Prostate gland (tissue), 2 donors: ENCODE results near the gene ITGAD. TPM values are rescaled to one million over a fixed set of nuclear protein-coding genes. Genes with fewer than 3 reads are reported as not detected.

Experiments
- DNase-seq: peaks from one replicate; pipeline ENCODE4 v3.0.0-alpha.2; 2019; ENCODE audit warnings: low spot score
- H3K27ac ChIP-seq, 2 donors: fragments of 200-600 bp; sonication (generic); 2 replicates each; pipeline ENCODE4 v1.5.1; 2017 to 2019
- H3K27me3 ChIP-seq: fragments of 200-600 bp; sonication (generic); replicated peaks from 2 replicates; pipeline ENCODE4 v1.5.1; 2019; ENCODE audit not compliant: insufficient read depth
- H3K36me3 ChIP-seq, 2 donors: fragments of 200-600 bp; sonication (generic); 1 replicate in 1 of 2; 2 replicates in 1 of 2; pipeline versions ENCODE4 v1.5.1 to v1.8.1; 2017 to 2019
- H3K4me1 ChIP-seq: fragments of 200-600 bp; sonication (generic); replicated peaks from 2 replicates; pipeline ENCODE4 v1.5.1; 2019
- H3K4me3 ChIP-seq, 2 donors: fragments of 200-600 bp; sonication (generic); 2 replicates each; pipeline ENCODE4 v1.5.1; 2017 to 2019
- H3K9me3 ChIP-seq: fragments of 200-600 bp; sonication (generic); 2 replicates; pipeline ENCODE4 v1.5.1; 2017
- CTCF ChIP-seq, 4 experiments: fragments of 200-600 bp in 2 of 4; fragments of 450-650 bp in 2 of 4; sonication (generic) in 2 of 4; IDR thresholded peaks; 1 replicate in 3 of 4; 2 replicates in 1 of 4; pipeline ENCODE4 v1.5.1; 2016 to 2019; ENCODE audit warnings: antibody characterized with exemption in 4 of 4, mild to moderate bottlenecking in 2 of 4, moderate library complexity in 2 of 4
- POLR2A ChIP-seq: fragments of 450-650 bp; IDR thresholded peaks from one replicate; pipeline ENCODE4 v1.6.1; 2016; ENCODE audit warnings: antibody characterized with exemption, mild to moderate bottlenecking
- POLR2AphosphoS5 ChIP-seq: sonication (generic); formaldehyde crosslinking; IDR thresholded peaks from one replicate; pipeline ENCODE4 v1.6.1; 2017; ENCODE audit warnings: antibody characterized with exemption
- WGBS: methylation state at CpG from one replicate; pipeline ENCODE4 v1.1.5; 2018; 5-methylcytosine and 5-hydroxymethylcytosine counted together
- intact Hi-C: fragments of 100-400 bp; cut with DNase I; formaldehyde crosslinking; loops from one replicate; pipeline ENCODE4 v1.14.2; 2022
- total RNA-seq, 2 donors: library from RNA; depleted of rRNA; stranded (reverse); fragments of >200 nt; gene quantifications; one replicate each; pipeline ENCODE4 v1.1.0, GENCODE V29; 2016

The ITGAD gene
- total RNA-seq, 2 donors from 2014 or later = not detected

GRCh38 chr16:31400191-31400590, 7.1 kb downstream of the ITGAD start:
- 89% methylated on average over 2 of the region's 2 CpGs for WGBS
- no peaks in the 10 kb centered on the region for H3K36me3 ChIP-seq
- no peak overlapping the region for H3K4me3 ChIP-seq
- no peaks in the 10 kb centered on the region for H3K27me3 ChIP-seq
- intact Hi-C loops = no loop called here
- no peaks in the 10 kb centered on the region for H3K9me3 ChIP-seq
- no peak for DNase-seq
- TF ChIP-seq POLR2A (no peak), CTCF (IDR thresholded peaks at IDR 0.05) (no peak), POLR2AphosphoS5 (no peak)
- H3K27ac ChIP-seq = no peak overlapping the region
- no peaks in the 10 kb centered on the region for H3K4me1 ChIP-seq

GRCh38 chr16:31401436-31401835, 8.3 kb downstream of the ITGAD start:
- Histone ChIP-seq H3K27ac (no peak overlapping the region), H3K4me3 (no peak overlapping the region), H3K9me3 (no peaks in the 10 kb centered on the region), H3K36me3 (no peaks in the 10 kb centered on the region), H3K27me3 (no peaks in the 10 kb centered on the region), H3K4me1 (no peaks in the 10 kb centered on the region)
- 73% methylated on average over 11 of the region's 11 CpGs for WGBS
- intact Hi-C loops = no loop called here
- TF ChIP-seq POLR2A (no peak), CTCF (IDR thresholded peaks at IDR 0.05) (no peak), POLR2AphosphoS5 (no peak)
- no peak for DNase-seq

- Histone ChIP-seq H3K4me3 (no peak overlapping the region), H3K9me3 (no peaks in the 10 kb centered on the region), H3K36me3 (no peaks in the 10 kb centered on the region), H3K27me3 (no peaks in the 10 kb centered on the region), H3K4me1 (no peaks in the 10 kb centered on the region), H3K27ac (no peak overlapping the region)
- 73% methylated on average over 1 of the region's 1 CpG for WGBS
- no peak for DNase-seq
- TF ChIP-seq POLR2A = no peak
- no peak for TF ChIP-seq POLR2AphosphoS5
- no peak for TF ChIP-seq CTCF (IDR thresholded peaks at IDR 0.05)
- intact Hi-C loops = no loop called here
These were observed 9.6 kb downstream of the ITGAD start for GRCh38 chr16:31402687-31403086.

GRCh38 chr16:31403590-31404352, 10.6 kb downstream of the ITGAD start:
- H3K4me1 ChIP-seq = no peaks in the 10 kb centered on the region
- no peak overlapping the region for H3K4me3 ChIP-seq
- H3K36me3 ChIP-seq = no peaks in the 10 kb centered on the region
- no peak for TF ChIP-seq CTCF (IDR thresholded peaks at IDR 0.05)
- no peak for TF ChIP-seq POLR2AphosphoS5
- TF ChIP-seq POLR2A = no peak
- H3K27ac ChIP-seq = no peak overlapping the region
- no peak for DNase-seq
- H3K9me3 ChIP-seq = no peaks in the 10 kb centered on the region
- H3K27me3 ChIP-seq = no peaks in the 10 kb centered on the region
- intact Hi-C loops = no loop called here
- WGBS = 84% methylated on average over 21 of the region's 21 CpGs

- DNase-seq = no peak
- TF ChIP-seq CTCF (IDR thresholded peaks at IDR 0.05) (no peak), POLR2AphosphoS5 (no peak), POLR2A (no peak)
- Histone ChIP-seq H3K36me3 (no peaks in the 10 kb centered on the region), H3K27ac (no peak overlapping the region), H3K9me3 (no peaks in the 10 kb centered on the region), H3K4me1 (no peaks in the 10 kb centered on the region), H3K4me3 (no peak overlapping the region), H3K27me3 (no peaks in the 10 kb centered on the region)
- intact Hi-C loops = no loop called here
- WGBS = 70% methylated on average over 9 of the region's 9 CpGs
These were observed 11.4 kb downstream of the ITGAD start for GRCh38 chr16:31404353-31405064.
